GM23248 (cell line): ENCODE data around the gene ADGRV1.

ENCODE experiments used
- EZH2 ChIP-seq: fragments of 200-600 bp; sonication (generic); IDR thresholded peaks from 2 replicates; pipeline ENCODE4 v1.6.1; 2018; ENCODE audit warnings: antibody characterized with exemption, mild to moderate bottlenecking; ENCODE audit not compliant: insufficient read depth, poor library complexity, severe bottlenecking
- EZH2phosphoT487 ChIP-seq: fragments of 200-600 bp; sonication (generic); IDR thresholded peaks from 2 replicates; pipeline ENCODE4 v1.6.1; 2018; ENCODE audit warnings: antibody characterized with exemption, moderate library complexity, mild to moderate bottlenecking, low read depth; ENCODE audit not compliant: insufficient read depth

DNA sequence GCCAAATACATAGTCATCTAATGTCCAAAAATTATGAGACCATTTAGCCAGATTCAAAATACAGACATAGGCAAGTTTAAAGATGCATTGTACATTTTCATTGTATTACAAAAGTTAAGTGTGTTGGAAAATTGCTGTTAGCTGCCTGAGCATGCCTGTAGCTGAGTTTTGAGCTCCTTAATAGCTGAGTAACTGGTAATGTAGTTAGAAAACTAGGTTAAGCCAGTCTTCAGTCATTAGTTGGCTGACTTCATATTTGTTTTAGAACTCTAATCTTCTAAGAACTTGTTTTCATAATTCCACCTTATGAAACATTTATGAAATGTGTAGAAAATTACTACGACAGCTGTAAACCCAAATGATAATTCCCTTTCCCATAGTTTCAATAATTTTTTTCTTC is 531.2 kb downstream of the ADGRV1 start:
- no peak for TF ChIP-seq EZH2phosphoT487
- TF ChIP-seq EZH2: no peak
